ENCODE measurements around the gene INHBC.

INHBC gene

DNA sequence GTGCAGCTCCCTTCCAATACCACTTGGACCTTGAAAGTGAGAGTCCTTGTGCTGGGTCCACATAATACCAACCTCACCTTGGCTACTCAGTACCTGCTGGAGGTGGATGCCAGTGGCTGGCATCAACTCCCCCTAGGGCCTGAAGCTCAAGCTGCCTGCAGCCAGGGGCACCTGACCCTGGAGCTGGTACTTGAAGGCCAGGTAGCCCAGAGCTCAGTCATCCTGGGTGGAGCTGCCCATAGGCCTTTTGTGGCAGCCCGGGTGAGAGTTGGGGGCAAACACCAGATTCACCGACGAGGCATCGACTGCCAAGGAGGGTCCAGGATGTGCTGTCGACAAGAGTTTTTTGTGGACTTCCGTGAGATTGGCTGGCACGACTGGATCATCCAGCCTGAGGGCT lies 14.8 kb downstream of the INHBC start:
- TF ChIP-seq, protein P1, sequence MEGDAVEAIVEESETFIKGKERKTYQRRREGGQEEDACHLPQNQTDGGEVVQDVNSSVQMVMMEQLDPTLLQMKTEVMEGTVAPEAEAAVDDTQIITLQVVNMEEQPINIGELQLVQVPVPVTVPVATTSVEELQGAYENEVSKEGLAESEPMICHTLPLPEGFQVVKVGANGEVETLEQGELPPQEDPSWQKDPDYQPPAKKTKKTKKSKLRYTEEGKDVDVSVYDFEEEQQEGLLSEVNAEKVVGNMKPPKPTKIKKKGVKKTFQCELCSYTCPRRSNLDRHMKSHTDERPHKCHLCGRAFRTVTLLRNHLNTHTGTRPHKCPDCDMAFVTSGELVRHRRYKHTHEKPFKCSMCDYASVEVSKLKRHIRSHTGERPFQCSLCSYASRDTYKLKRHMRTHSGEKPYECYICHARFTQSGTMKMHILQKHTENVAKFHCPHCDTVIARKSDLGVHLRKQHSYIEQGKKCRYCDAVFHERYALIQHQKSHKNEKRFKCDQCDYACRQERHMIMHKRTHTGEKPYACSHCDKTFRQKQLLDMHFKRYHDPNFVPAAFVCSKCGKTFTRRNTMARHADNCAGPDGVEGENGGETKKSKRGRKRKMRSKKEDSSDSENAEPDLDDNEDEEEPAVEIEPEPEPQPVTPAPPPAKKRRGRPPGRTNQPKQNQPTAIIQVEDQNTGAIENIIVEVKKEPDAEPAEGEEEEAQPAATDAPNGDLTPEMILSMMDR (IDR thresholded peaks at IDR 0.05): no peak
- H3K9me3 ChIP-seq (ENCODE audit: control insufficient read depth, low read length): no peaks in the 10 kb centered on the region

DNA sequence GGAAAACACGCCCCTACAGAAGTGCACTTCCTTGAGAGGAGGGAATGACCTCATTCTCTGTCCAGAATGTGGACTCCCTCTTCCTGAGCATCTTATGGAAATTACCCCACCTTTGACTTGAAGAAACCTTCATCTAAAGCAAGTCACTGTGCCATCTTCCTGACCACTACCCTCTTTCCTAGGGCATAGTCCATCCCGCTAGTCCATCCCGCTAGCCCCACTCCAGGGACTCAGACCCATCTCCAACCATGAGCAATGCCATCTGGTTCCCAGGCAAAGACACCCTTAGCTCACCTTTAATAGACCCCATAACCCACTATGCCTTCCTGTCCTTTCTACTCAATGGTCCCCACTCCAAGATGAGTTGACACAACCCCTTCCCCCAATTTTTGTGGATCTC lies 15.5 kb downstream of the INHBC start:
- Histone ChIP-seq H3K36me3 (ENCODE audit: control insufficient read depth, insufficient read depth, low read length) (no peaks in the 10 kb centered on the region), H3K79me2 (no peaks in the 10 kb centered on the region), H3K4me3 (ENCODE audit: low read depth, low read length) (no peak overlapping the region), H3K9me3 (ENCODE audit: control insufficient read depth, low read length) (no peaks in the 10 kb centered on the region), H3K4me2 (ENCODE audit: low read length) (no peak overlapping the region), H3K27me3 (ENCODE audit: control insufficient read depth, insufficient read depth, low read length) (no peaks in the 10 kb centered on the region), H3K27ac (no peak overlapping the region), H3K9ac (no peak overlapping the region), H3K4me1 (peaks cover 5% of the 10 kb centered on the region), H2AFZ (no peak overlapping the region)
- TF ChIP-seq, protein P1 (IDR thresholded peaks at IDR 0.05): no peak

More for the DNA sequence above, 14.8 kb downstream of the INHBC start:
- Histone ChIP-seq H3K27ac (no peak overlapping the region), H3K79me2 (no peaks in the 10 kb centered on the region), H3K4me3 (ENCODE audit: low read depth, low read length) (no peak overlapping the region), H3K4me2 (ENCODE audit: low read length) (no peak overlapping the region), H2AFZ (no peak overlapping the region), H3K27me3 (ENCODE audit: control insufficient read depth, insufficient read depth, low read length) (no peaks in the 10 kb centered on the region), H3K36me3 (ENCODE audit: control insufficient read depth, insufficient read depth, low read length) (no peaks in the 10 kb centered on the region), H3K9ac (no peak overlapping the region), H3K4me1 (no peaks in the 10 kb centered on the region)

DNA sequence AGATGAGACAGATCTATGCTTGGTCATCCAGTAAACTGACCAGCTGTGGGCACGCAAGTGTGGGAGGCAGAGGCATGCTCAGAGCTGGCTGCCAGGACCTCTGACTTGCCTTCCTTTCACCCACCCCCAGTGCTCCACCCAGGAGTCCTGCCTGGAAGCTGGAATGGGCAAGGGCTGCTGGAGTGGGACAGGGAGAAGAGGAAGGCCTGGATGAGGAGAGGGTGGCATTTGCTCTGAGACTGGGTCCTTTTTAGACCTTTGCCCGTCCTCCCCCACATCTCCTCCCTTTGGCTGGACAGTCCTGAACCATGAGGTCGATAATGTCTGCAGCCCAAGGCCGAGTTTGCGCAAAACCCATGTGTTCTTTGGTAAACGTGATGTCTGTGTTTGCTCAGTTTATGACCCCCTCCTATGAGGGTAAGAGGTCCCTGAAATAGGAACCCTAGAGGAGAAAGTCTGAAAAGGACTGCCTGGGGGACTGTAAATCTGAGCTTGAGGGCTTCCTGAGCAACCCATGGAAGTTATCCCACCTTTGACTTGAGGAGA lies 16.7 kb downstream of the INHBC start:
- Histone ChIP-seq H3K9ac (no peak overlapping the region), H3K4me3 (ENCODE audit: low read depth, low read length) (no peak overlapping the region), H3K4me1 (peaks cover 15% of the 10 kb centered on the region), H3K27ac (no peak overlapping the region), H3K9me3 (ENCODE audit: control insufficient read depth, low read length) (no peaks in the 10 kb centered on the region), H3K79me2 (no peaks in the 10 kb centered on the region), H2AFZ (no peak overlapping the region), H3K27me3 (ENCODE audit: control insufficient read depth, insufficient read depth, low read length) (no peaks in the 10 kb centered on the region), H3K36me3 (ENCODE audit: control insufficient read depth, insufficient read depth, low read length) (no peaks in the 10 kb centered on the region), H3K4me2 (ENCODE audit: low read length) (no peak overlapping the region)
- TF ChIP-seq, protein P1 (IDR thresholded peaks at IDR 0.05): no peak

DNA sequence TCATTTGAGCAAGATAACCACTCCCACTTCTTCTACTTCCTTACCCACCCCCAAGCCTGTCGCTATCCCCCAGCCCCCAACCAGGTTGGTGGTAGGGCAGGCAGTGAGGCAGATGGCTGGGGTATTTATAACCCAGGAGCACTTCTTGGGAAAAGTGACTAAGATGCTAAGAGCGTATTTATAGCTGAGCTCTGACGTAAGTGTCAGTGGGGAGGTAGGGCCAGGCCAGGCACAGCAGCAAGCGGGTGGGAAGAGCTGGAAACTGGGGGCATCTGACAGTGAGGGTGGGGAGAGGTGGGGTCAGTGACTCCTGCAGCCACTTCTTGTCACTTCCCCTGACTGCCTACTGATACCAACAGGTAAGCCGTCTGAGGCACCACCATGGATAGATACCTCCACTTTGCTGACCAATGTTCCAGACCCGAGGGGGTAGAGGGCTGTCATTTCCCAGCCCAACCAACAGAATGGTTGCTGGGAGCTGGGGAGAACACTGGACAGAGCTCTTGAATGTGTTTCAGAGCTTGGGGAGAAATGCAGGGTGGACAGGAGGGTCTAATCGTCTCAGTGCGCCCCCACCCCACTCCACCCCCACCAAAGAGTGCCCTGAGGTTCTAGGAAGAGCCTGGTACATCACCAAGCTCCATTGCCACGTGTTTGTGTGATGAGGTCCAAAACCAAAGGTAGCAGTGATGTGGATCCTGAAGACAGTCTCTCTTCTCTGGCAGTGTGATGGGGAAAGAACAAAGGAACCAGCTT lies 17.8 kb downstream of the INHBC start:
- H2AFZ ChIP-seq: no peak overlapping the region
- no peaks in the 10 kb centered on the region for H3K27me3 ChIP-seq (ENCODE audit: control insufficient read depth, insufficient read depth, low read length)
- peaks cover 16% of the 10 kb centered on the region for H3K4me1 ChIP-seq
- H3K9ac ChIP-seq: no peak overlapping the region
- no peaks in the 10 kb centered on the region for H3K79me2 ChIP-seq
- H3K4me3 ChIP-seq (ENCODE audit: low read depth, low read length): no peak overlapping the region
- H3K9me3 ChIP-seq (ENCODE audit: control insufficient read depth, low read length): no peaks in the 10 kb centered on the region
- H3K4me2 ChIP-seq (ENCODE audit: low read length): no peak overlapping the region
- no peaks in the 10 kb centered on the region for H3K36me3 ChIP-seq (ENCODE audit: control insufficient read depth, insufficient read depth, low read length)
- H3K27ac ChIP-seq: no peak overlapping the region
- TF ChIP-seq, protein P1 (IDR thresholded peaks at IDR 0.05): no peak
